GM18526 (cell line): ENCODE measurements around the gene BPIFB3.

ENCODE experiments used
- POLR2A ChIP-seq: IDR thresholded peaks from 3 replicates; pipeline ENCODE4 v1.6.1; 2011; ENCODE audit not compliant: insufficient read length; ENCODE audit errors: extremely low read depth

Gene BPIFB3

DNA sequence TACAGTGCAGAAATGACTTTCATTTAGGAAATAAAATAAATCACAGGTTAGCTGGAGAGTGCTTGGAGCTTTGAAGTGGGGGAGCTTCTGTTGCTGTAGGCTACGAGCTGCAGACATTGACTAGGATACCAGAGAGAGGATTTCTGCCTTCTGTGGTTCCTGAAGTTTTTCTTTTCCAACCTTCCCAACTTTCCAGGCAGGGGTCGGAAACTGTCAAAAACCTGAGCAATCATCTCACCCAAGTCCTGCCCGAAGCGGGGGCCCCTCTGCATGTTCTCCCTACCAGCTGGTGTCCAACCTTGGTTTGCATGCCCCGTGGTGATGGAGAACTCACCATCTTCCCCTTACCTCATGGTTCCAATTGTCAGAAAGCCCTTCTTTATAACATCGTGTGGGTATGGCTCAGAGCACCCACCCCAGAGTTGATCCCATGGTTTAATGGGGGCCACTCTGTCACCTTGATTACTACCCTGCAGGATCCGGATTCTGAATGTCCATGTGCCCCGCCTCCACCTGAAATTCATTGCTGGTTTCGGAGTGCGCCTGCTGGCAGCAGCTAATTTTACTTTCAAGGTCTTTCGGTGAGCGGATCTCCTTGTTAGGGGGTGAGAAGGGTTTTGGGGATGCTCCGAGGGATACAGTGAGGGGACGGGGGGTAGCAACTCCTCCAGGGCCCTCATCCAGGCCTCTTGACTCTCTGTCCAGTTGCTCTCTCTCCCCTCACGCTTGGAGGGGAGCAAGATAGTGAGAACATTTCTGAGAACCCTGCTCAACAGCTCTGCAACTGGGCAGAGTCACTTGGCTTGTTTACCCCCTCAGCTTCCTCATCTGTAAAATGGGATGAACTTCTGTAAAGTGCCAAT lies 41.1 kb upstream of the BPIFB3 start:
- no peak for TF ChIP-seq POLR2A

DNA sequence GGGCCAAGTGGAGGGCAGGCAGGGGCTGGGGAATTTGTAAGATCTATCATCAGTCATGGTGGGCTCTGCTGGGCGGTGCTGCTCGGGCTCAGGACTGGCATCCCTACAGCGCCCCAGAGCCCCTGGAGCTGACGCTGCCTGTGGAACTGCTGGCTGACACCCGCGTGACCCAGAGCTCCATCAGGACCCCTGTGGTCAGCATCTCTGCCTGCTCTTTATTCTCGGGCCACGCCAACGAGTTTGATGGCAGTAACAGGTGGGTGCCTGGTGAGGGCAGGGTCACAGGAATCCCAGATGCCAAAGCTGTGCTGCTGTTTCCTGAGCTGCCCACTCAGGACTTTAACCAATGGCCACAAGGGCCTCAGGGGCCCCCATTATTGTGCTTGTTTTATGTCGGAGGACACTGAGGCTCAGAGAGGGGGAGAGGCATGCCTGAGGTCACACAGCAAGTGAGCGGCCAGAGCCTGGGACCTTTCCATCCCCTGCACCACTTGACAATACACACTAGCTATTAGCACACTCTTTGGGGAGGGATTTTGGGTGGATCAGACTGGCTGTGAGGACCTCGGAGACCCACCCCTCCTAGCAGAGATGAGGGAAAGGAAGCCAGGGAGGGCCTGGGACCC lies 39.9 kb upstream of the BPIFB3 start:
- no peak for TF ChIP-seq POLR2A

DNA sequence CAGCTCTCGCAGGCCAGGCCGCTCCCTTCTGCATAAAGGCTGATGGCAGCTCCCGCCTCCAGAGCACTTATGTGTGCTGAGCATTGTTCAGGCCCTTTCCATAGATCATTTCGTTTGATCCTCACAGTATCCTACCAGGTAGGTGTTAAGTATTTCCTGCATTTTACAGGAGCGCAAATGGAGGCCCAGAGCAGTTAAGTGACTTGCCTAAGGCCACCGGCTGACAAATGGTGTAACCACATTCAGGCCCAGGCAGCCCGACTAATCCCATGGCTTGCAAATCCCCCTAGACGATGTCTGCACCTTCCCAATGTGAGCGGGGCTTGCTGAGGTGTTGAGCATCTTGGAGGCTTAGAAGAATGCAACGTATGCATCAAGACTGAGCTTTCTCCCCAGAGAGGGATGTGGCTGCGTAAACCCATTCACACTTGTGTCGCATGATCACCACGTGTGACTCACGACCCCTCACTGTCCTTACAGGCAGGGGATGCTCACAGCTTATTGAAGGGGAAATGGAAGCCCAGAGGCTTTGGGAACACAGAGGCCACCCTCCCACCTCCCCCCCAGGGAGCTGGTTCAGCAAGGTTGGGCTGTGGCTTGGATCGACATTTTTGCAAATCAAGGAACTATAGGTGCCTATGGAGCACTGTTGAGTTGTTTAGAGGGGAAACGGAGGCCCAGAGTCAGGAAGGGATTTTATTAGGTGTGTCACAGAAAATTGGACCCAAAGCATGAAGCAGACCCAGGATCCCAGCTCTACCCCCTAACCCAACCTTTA lies 39.2 kb upstream of the BPIFB3 start:
- TF ChIP-seq POLR2A = no peak

DNA sequence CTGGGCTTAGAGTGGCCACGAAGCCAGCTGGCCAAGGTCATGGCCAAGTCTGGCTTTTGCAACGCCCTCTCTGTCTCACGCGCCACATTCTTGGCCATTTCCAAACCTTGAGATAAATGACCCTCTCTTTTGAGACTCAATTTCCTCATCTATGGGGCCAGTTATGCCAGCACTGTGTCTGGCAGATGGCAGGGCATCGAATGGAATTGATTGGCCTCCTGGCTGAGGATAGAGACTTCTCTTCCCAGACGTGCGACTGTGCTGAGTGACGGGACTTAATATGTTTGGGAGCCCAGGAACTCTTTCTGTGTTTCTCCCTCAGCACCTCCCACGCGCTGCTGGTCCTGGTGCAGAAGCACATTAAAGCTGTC lies 38.6 kb upstream of the BPIFB3 start:
- TF ChIP-seq POLR2A = no peak

DNA sequence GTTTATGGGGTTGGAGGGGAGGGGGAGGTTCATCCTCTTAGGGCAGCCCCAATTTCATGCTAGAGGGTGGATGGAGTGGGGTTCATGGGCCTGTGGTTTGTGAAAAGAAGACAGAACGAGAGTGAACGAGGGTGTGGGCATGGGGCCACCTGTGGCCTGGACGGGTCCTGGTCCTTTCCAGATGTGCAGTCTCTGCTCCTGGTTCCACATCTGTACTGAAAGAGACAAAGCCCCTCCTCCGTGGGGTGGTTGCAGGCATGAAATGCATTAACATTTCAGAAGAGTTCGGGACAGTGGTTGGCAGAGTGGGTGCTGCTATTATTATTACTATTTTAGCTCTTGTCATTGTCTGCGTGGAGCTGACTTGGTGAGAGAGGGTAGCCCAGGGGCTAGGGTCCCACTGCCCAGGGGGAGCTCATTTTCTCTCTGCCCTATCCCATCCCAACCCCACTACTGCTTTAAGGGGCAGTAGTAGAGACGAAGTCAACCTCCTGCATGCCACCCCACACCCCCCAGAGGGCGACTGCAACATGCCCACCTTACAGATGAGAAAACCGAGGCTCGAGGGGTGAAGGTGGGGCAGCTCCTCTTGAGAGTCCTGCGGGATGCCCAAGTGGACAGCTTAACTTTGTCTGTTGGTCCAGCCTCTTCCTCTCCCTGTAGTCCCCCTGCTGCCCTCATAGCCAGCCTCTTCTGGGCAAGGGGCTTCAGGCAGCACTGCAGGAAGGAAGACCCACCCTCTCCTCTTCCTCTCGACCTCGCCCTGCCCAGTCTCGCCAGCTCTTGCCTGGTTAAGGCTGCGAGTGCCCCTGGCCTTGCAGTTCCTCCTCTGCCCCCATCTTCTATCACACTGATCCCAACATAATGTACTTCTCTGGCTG lies 37.8 kb upstream of the BPIFB3 start:
- TF ChIP-seq POLR2A = no peak

DNA sequence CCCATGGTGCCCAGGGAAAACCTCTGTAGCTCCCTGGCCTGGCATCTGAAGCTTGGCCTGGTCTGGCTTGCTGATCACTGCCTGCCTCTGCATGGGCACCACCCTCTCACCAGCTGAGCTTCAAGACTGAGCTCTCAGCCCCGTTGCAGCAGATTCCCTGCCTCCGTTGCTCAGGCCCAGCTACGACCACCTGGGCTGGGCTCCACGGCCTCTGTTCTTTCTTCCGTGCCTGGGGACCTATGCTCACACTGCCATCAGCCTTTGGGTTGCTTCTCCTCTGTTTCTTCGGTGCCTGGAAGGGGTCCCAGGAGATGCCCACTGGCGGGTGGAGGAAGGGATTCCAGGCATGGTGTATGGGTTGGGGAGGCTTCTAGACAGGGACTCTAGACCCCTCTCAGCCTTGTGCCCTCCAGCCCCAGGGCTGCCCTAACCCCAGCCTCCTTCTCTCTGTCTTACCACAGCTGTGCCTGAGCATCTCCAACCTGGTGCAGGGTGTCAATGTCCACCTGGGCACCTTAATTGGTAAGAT lies 37.1 kb upstream of the BPIFB3 start:
- no peak for TF ChIP-seq POLR2A

DNA sequence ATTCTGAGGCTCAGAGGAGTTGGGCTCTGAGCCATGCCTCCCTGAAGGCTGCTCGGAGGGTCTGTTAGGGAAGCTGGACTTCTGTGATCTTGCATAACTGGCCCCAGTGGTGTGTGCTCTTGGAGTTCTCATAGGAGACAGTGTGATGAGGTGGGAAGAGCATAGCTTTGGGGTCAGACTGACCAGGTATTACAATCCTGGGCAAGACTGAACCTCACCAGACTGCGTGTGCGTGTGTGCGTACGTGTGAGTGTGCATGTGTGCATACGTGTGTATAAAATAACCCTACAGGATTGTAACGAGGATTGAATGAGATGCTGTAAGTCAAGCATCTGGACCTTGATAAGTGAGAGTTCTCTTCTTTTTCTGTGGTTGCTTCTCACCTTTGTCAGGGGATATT lies 36.2 kb upstream of the BPIFB3 start:
- no peak for TF ChIP-seq POLR2A

DNA sequence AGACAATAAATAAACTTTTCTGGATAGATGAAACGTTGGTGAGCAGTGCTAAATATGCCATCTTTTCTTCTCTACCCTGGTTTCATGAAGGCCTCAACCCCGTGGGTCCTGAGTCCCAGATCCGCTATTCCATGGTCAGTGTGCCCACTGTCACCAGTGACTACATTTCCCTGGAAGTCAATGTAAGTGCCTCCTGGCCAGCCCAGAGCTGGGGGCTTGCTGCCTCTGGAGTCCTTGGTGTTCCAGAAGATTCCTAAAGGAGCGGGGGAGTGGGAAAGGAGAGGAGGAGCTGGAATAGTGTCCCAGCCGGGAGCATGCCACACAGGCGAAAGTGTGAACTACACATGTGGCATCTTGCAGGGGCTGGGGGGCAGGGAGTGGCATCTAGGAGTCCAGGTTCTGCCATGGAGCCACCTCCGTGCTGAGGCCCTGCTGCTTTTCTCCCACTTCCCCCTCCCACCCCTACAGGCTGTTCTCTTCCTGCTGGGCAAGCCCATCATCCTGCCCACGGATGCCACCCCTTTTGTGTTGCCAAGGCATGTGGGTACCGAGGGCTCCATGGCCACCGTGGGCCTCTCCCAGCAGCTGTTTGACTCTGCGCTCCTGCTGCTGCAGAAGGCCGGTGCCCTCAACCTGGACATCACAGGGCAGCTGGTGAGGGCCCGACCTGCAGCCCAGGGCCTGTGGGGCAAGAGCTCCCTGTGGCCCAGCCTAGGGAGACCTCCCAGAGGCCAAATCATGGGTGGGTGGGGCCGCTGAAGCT lies 35.4 kb upstream of the BPIFB3 start:
- no peak for TF ChIP-seq POLR2A

DNA sequence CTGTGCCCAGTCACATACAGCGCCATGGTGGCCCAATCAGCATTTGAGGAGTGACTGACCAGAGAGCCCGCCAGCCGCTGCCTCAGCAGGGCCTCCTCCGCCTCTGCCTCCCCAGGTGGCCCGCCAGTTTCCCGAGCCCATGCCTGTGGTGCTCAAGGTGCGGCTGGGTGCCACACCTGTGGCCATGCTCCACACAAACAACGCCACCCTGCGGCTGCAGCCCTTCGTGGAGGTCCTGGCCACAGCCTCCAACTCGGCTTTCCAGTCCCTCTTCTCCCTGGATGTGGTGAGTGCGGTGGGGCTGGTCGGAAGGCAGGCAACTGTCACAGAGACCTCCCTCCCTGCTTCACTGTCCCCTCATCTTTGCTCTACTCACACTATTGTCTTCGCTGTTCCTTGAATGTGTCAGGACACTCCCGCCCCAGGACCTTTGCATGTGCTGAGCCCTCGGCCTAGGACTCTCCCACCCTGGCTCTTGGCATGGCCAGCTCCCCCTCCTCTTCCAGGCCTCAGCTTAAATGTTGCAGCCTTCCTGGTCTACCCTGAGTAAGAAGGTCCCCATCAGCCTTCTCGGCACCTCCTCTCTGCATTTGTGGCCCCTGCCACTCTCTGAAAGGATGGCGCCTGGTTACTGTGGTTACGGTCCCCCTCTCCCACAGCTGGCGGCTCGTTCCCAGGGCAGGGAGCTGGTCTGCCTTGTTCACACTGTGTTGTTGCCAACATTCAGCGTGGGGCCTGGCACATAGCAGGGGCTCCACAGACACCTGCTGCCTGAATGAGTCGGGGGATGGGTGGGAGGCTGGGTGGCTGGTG lies 34.0 kb upstream of the BPIFB3 start:
- TF ChIP-seq POLR2A = no peak

DNA sequence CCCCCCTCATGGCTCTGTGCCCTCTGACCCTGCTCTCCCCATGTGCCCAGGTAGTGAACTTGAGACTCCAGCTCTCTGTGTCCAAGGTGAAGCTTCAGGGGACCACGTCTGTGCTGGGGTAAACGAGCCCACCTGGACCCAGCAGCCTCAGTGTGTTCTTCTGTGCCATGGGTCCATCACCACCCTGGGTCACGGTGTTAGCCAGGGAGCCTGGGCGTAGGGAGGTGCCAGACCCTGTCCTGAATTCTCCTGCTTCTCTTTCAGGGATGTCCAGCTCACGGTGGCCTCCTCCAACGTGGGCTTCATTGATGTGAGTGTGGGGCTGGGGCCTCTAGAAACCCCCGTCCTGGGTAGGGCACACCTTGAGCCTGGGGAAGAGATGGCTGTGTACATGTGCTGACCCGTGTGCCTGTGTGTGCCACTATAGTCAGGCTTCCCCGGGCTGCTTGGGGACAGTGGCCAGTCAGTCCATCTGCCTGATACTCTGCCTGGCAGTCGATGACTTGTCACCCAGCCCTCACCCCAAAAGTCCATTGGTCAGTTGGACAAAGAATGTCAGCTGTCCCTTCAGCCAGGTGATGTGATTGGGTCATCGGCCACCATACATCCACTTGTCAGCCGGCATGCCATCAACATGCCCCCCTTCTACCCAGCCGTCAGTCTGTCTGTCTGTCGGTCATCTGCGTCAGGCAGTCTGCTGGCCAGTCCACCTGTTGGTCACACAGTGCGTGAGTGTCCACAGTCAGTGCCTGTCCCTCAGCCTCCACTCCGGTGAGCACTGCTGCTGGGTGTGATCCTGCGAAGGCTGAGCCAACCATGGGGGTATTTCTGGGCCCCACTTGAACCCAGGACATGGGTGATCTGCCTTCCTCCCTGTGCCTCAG lies 33.2 kb upstream of the BPIFB3 start:
- no peak for TF ChIP-seq POLR2A

DNA sequence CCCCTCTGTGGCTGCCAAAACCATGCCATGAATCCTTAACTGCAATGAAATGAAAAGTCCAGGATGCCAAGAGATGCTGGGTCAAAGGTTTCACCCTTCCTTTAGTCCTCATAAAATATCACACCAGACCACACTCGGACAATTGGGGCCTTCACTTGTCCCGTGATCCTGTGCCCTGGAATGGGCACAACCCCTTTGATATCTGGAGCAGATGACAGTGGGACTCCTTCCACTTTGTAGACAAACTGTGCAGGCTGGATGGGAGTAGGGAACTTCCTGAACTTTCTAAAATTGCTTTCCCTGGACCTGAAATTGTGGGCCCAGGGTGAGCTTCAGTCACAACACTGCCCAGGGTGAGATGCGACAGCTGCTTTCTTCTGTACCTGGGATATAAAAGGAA lies 31.8 kb upstream of the BPIFB3 start:
- no peak for TF ChIP-seq POLR2A

DNA sequence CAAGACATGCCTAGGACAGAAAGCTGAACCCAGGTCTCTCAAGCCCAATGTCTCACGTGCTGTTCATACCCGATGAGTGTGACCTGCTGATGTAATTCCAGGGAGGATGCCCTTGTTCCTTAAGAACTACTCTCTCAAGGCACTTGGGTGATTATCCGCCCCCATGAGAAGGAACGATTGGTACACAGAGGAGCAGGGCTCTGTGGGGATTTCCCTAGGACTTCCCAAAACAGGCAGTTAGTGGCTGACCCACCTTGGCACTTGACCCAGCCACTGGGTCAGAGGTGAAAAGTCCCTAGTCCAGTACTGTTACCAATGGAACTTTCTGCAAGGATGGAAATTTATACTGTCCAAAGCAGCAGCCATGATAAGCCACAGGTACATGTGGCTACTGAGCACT lies 31.4 kb upstream of the BPIFB3 start:
- TF ChIP-seq POLR2A = no peak
